Anterior cingulate cortex (tissue), 58 donors: ENCODE results near the gene DLG2.
"Not testable (repeated sequence)": the region's sequence is repeated elsewhere in the genome, so short reads cannot be mapped to it uniquely, and the experiment has no call there.

ENCODE experiments used
- DNase-seq, 58 donors: peaks; one replicate each; lab custom pipeline; 2025; lab: John Stamatoyannopoulos, UW

DLG2 gene

GRCh38 chr11:85355921-85356320 lies 271.2 kb downstream of the DLG2 start:
- DNase-seq, result no peak

- not testable (repeated sequence) for DNase-seq
Measured at GRCh38 chr11:85349539-85349938, 277.6 kb downstream of the DLG2 start.

- DNase-seq, result no peak
Measured at GRCh38 chr11:85348945-85349344, 278.2 kb downstream of the DLG2 start.

GRCh38 chr11:85347291-85347690 lies 279.9 kb downstream of the DLG2 start:
- no peak for DNase-seq

GRCh38 chr11:85346484-85346883 lies 280.7 kb downstream of the DLG2 start:
- DNase-seq, result no peak

GRCh38 chr11:85340846-85341245 lies 286.3 kb downstream of the DLG2 start:
- not testable (repeated sequence) for DNase-seq

GRCh38 chr11:85318573-85318972 lies 308.6 kb downstream of the DLG2 start:
- DNase-seq, result no peak

- DNase-seq, result peak in 2 of 58 donors; percentile 0 to 23
Measured at GRCh38 chr11:85316967-85317366, 310.2 kb downstream of the DLG2 start.

- DNase-seq, result no peak
Measured at GRCh38 chr11:85313741-85314140, 313.4 kb downstream of the DLG2 start.

- peak in 7 of 58 donors; percentile 1 to 35 (median 14) for DNase-seq
Measured at GRCh38 chr11:85310479-85310878, 316.7 kb downstream of the DLG2 start.

GRCh38 chr11:85307366-85307765 lies 319.8 kb downstream of the DLG2 start:
- no peak for DNase-seq

GRCh38 chr11:85301895-85302678 lies 325.1 kb downstream of the DLG2 start:
- DNase-seq, result no peak

- DNase-seq, result no peak
Measured at GRCh38 chr11:85299258-85299942, 327.7 kb downstream of the DLG2 start.

- no peak for DNase-seq
Measured at GRCh38 chr11:85295694-85296271, 331.4 kb downstream of the DLG2 start.

GRCh38 chr11:85281550-85281949 lies 345.6 kb downstream of the DLG2 start:
- no peak for DNase-seq

- DNase-seq, result no peak
Measured at GRCh38 chr11:85279267-85279666, 347.9 kb downstream of the DLG2 start.

- no peak for DNase-seq
Measured at GRCh38 chr11:85277693-85278092, 349.5 kb downstream of the DLG2 start.

GRCh38 chr11:85276332-85276731 lies 350.8 kb downstream of the DLG2 start:
- DNase-seq, result no peak

- DNase-seq, result not testable (repeated sequence)
Measured at GRCh38 chr11:85270315-85270714, 356.8 kb downstream of the DLG2 start.

- DNase-seq, result no peak
Measured at GRCh38 chr11:85269109-85269508, 358.0 kb downstream of the DLG2 start.

- DNase-seq, result no peak
Measured at GRCh38 chr11:85266646-85267045, 360.5 kb downstream of the DLG2 start.

GRCh38 chr11:85263328-85263727 lies 363.8 kb downstream of the DLG2 start:
- no peak for DNase-seq
